Measurements from ENCODE around the gene TAF11L6. TPM values are rescaled to one million over a fixed set of nuclear protein-coding genes. Genes with fewer than 3 reads are reported as not detected.

Gene TAF11L6
- total RNA-seq, 1 donor from 2014 or later: not detected

Other genes with a start within 250 kb of the TAF11L6 start
- not detected for gene TAF11L2, start 30.4 kb upstream of the TAF11L6 start, total RNA-seq
- not detected for gene TAF11L3, start 10.3 kb upstream of the TAF11L6 start, total RNA-seq
- not detected for gene TAF11L4, start 6.9 kb upstream of the TAF11L6 start, total RNA-seq
- not detected for gene TAF11L5, start 3.4 kb upstream of the TAF11L6 start, total RNA-seq
- gene TAF11L7, start 57.1 kb downstream of the TAF11L6 start, total RNA-seq: not detected
- not detected for gene TAF11L8, start 62.3 kb downstream of the TAF11L6 start, total RNA-seq
- not detected for gene TAF11L9, start 65.7 kb downstream of the TAF11L6 start, total RNA-seq
- not detected for gene TAF11L10, start 69.2 kb downstream of the TAF11L6 start, total RNA-seq
- not detected for gene TAF11L11, start 75.5 kb downstream of the TAF11L6 start, total RNA-seq
- not detected for gene TAF11L12, start 81.7 kb downstream of the TAF11L6 start, total RNA-seq
- gene TAF11L13, start 103.4 kb downstream of the TAF11L6 start, total RNA-seq: not detected
- gene TAF11L14, start 105.8 kb downstream of the TAF11L6 start, total RNA-seq: not detected

Measured in sciatic nerve (tissue), 1 donor.